ENCODE results near the gene SUN1. TPM values are rescaled to one million over a fixed set of nuclear protein-coding genes. Genes with fewer than 3 reads are reported as not detected.

The SUN1 gene
- total and polyA plus RNA-seq, 2 experiments from 2014 or later = 63.3 to 145 TPM

DNA sequence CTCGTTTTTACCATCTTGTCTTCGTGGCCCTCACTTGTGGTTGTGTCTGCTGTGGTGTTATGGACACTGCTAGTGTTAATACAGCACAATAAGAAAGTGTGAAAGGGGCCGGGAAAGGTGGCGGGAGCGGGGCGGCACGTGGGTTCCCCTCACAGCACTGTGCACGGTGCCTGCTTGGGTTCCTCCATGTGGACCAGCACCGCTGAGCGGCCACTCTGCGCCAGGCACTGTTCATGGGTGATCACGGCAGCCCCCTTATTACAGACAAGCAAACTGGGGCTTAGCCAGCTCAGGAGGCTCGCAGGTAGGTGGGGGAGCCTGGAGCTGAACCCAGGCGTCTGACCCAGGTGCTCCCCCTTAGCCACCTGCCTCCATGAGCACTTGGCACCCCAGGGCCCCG lies 12.2 kb downstream of the SUN1 start:
- H3K27me3 Mint-ChIP-seq (ENCODE audit: insufficient read depth, low read depth, poor library complexity) = peaks cover 16% of the 10 kb centered on the region
- H2AFZ ChIP-seq = no peak overlapping the region
- H3K36me3 Mint-ChIP-seq (ENCODE audit: low read depth) = peaks cover 83% of the 10 kb centered on the region

More for the DNA sequence above, 12.2 kb downstream of the SUN1 start:
- no peak for DNase-seq (ENCODE audit: low spot score)
- peaks cover 6% of the 10 kb centered on the region; the same call in 1 of the 2 replicates for H3F3A ChIP-seq (replicated peaks; ENCODE audit: low read depth)
- no peak overlapping the region for H3K4me3 Mint-ChIP-seq
- ATAC-seq = no peak
- H3K4me2 ChIP-seq = no peak overlapping the region
- no peak overlapping the region for H3K27ac ChIP-seq (ENCODE audit: low read depth)
- H3K9me3 Mint-ChIP-seq = peaks cover 7% of the 10 kb centered on the region
- peaks cover 4% of the 10 kb centered on the region; the same call in 1 of the 2 replicates for H4K20me1 ChIP-seq (replicated peaks; ENCODE audit: insufficient read depth)
- H3K4me1 Mint-ChIP-seq = no peaks in the 10 kb centered on the region
- H3K27ac Mint-ChIP-seq = no peak overlapping the region
- TF ChIP-seq STAT1 (IDR thresholded peaks at IDR 0.05; ENCODE audit: unreplicated experiment) (no peak), CREB1 (CRISPR knock-in tag; IDR thresholded peaks at IDR 0.05; ENCODE audit: low read depth) (no peak), ZNF114 (CRISPR knock-in tag; IDR thresholded peaks at IDR 0.05) (no peak), NANOG (IDR thresholded peaks at IDR 0.05; ENCODE audit: borderline replicate concordance) (no peak), ZNF331 (CRISPR knock-in tag; IDR thresholded peaks at IDR 0.05; ENCODE audit: low read depth) (no peak), JUNB (IDR thresholded peaks at IDR 0.05; ENCODE audit: unreplicated experiment) (no peak), EZH2phosphoT487 (IDR thresholded peaks at IDR 0.05; ENCODE audit: unreplicated experiment) (no peak), POLR2AphosphoS5 (IDR thresholded peaks at IDR 0.05; ENCODE audit: low read depth) (no peak), EZH2 (IDR thresholded peaks at IDR 0.05; ENCODE audit: low read depth, unreplicated experiment) (no peak)
- TF ChIP-seq, protein P1, sequence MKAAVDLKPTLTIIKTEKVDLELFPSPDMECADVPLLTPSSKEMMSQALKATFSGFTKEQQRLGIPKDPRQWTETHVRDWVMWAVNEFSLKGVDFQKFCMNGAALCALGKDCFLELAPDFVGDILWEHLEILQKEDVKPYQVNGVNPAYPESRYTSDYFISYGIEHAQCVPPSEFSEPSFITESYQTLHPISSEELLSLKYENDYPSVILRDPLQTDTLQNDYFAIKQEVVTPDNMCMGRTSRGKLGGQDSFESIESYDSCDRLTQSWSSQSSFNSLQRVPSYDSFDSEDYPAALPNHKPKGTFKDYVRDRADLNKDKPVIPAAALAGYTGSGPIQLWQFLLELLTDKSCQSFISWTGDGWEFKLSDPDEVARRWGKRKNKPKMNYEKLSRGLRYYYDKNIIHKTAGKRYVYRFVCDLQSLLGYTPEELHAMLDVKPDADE (IDR thresholded peaks at IDR 0.05) = no peak
- TF ChIP-seq, protein P2, sequence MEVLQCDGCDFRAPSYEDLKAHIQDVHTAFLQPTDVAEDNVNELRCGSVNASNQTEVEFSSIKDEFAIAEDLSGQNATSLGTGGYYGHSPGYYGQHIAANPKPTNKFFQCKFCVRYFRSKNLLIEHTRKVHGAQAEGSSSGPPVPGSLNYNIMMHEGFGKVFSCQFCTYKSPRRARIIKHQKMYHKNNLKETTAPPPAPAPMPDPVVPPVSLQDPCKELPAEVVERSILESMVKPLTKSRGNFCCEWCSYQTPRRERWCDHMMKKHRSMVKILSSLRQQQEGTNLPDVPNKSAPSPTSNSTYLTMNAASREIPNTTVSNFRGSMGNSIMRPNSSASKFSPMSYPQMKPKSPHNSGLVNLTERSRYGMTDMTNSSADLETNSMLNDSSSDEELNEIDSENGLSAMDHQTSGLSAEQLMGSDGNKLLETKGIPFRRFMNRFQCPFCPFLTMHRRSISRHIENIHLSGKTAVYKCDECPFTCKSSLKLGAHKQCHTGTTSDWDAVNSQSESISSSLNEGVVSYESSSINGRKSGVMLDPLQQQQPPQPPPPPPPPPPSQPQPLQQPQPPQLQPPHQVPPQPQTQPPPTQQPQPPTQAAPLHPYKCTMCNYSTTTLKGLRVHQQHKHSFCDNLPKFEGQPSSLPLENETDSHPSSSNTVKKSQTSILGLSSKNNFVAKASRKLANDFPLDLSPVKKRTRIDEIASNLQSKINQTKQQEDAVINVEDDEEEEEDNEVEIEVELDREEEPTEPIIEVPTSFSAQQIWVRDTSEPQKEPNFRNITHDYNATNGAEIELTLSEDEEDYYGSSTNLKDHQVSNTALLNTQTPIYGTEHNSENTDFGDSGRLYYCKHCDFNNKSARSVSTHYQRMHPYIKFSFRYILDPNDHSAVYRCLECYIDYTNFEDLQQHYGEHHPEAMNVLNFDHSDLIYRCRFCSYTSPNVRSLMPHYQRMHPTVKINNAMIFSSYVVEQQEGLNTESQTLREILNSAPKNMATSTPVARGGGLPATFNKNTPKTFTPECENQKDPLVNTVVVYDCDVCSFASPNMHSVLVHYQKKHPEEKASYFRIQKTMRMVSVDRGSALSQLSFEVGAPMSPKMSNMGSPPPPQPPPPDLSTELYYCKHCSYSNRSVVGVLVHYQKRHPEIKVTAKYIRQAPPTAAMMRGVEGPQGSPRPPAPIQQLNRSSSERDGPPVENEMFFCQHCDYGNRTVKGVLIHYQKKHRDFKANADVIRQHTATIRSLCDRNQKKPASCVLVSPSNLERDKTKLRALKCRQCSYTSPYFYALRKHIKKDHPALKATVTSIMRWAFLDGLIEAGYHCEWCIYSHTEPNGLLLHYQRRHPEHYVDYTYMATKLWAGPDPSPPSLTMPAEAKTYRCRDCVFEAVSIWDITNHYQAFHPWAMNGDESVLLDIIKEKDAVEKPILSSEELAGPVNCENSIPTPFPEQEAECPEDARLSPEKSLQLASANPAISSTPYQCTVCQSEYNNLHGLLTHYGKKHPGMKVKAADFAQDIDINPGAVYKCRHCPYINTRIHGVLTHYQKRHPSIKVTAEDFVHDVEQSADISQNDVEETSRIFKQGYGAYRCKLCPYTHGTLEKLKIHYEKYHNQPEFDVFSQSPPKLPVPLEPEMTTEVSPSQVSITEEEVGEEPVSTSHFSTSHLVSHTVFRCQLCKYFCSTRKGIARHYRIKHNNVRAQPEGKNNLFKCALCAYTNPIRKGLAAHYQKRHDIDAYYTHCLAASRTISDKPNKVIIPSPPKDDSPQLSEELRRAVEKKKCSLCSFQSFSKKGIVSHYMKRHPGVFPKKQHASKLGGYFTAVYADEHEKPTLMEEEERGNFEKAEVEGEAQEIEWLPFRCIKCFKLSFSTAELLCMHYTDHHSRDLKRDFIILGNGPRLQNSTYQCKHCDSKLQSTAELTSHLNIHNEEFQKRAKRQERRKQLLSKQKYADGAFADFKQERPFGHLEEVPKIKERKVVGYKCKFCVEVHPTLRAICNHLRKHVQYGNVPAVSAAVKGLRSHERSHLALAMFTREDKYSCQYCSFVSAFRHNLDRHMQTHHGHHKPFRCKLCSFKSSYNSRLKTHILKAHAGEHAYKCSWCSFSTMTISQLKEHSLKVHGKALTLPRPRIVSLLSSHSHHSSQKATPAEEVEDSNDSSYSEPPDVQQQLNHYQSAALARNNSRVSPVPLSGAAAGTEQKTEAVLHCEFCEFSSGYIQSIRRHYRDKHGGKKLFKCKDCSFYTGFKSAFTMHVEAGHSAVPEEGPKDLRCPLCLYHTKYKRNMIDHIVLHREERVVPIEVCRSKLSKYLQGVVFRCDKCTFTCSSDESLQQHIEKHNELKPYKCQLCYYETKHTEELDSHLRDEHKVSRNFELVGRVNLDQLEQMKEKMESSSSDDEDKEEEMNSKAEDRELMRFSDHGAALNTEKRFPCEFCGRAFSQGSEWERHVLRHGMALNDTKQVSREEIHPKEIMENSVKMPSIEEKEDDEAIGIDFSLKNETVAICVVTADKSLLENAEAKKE (CRISPR knock-in tag; IDR thresholded peaks at IDR 0.05) = no peak
- TF ChIP-seq, protein P3, sequence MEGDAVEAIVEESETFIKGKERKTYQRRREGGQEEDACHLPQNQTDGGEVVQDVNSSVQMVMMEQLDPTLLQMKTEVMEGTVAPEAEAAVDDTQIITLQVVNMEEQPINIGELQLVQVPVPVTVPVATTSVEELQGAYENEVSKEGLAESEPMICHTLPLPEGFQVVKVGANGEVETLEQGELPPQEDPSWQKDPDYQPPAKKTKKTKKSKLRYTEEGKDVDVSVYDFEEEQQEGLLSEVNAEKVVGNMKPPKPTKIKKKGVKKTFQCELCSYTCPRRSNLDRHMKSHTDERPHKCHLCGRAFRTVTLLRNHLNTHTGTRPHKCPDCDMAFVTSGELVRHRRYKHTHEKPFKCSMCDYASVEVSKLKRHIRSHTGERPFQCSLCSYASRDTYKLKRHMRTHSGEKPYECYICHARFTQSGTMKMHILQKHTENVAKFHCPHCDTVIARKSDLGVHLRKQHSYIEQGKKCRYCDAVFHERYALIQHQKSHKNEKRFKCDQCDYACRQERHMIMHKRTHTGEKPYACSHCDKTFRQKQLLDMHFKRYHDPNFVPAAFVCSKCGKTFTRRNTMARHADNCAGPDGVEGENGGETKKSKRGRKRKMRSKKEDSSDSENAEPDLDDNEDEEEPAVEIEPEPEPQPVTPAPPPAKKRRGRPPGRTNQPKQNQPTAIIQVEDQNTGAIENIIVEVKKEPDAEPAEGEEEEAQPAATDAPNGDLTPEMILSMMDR (conservative IDR thresholded peaks at IDR 0.05; ENCODE audit: low read depth in 2 of 2) = no peak
- TF ChIP-seq, protein P4, sequence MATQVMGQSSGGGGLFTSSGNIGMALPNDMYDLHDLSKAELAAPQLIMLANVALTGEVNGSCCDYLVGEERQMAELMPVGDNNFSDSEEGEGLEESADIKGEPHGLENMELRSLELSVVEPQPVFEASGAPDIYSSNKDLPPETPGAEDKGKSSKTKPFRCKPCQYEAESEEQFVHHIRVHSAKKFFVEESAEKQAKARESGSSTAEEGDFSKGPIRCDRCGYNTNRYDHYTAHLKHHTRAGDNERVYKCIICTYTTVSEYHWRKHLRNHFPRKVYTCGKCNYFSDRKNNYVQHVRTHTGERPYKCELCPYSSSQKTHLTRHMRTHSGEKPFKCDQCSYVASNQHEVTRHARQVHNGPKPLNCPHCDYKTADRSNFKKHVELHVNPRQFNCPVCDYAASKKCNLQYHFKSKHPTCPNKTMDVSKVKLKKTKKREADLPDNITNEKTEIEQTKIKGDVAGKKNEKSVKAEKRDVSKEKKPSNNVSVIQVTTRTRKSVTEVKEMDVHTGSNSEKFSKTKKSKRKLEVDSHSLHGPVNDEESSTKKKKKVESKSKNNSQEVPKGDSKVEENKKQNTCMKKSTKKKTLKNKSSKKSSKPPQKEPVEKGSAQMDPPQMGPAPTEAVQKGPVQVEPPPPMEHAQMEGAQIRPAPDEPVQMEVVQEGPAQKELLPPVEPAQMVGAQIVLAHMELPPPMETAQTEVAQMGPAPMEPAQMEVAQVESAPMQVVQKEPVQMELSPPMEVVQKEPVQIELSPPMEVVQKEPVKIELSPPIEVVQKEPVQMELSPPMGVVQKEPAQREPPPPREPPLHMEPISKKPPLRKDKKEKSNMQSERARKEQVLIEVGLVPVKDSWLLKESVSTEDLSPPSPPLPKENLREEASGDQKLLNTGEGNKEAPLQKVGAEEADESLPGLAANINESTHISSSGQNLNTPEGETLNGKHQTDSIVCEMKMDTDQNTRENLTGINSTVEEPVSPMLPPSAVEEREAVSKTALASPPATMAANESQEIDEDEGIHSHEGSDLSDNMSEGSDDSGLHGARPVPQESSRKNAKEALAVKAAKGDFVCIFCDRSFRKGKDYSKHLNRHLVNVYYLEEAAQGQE (IDR thresholded peaks at IDR 0.05; ENCODE audit: unreplicated experiment) = no peak
- H3K27me3 ChIP-seq (ENCODE audit: insufficient read depth) = no peaks in the 10 kb centered on the region
- peaks cover 35% of the 10 kb centered on the region for H3K36me3 ChIP-seq (ENCODE audit: insufficient read depth)
- no peak overlapping the region for H3K4me3 ChIP-seq
- peaks cover 51% of the 10 kb centered on the region for H3K79me2 ChIP-seq (replicated peaks; ENCODE audit: insufficient read depth)
- H3K9me2 ChIP-seq (ENCODE audit: insufficient read depth) = no peaks in the 10 kb centered on the region
- no peaks in the 10 kb centered on the region for H3K4me1 ChIP-seq (ENCODE audit: insufficient read depth)

Measured in GM23338 (cell line).